Ovary (tissue), 3 donors: ENCODE measurements around the gene TRPM3.

Experiments
- POLR2A ChIP-seq: fragments of 450-650 bp; IDR thresholded peaks from one replicate; pipeline ENCODE4 v1.6.1; 2017; ENCODE audit warnings: antibody characterized with exemption, mild to moderate bottlenecking, moderate library complexity
- TF ChIP-seq, protein P1 (sequence below), 3 donors: fragments of 450-650 bp in 2 of 3; fragments of 200-600 bp in 1 of 3; IDR thresholded peaks; one replicate each; pipeline versions ENCODE4 v1.5.1 to v1.8.0; 2016 to 2022; ENCODE audit warnings: antibody characterized with exemption in 3 of 3, mild to moderate bottlenecking in 1 of 3
- donor health status: DM: no; HTN: no; CAD: no.

DNA sequence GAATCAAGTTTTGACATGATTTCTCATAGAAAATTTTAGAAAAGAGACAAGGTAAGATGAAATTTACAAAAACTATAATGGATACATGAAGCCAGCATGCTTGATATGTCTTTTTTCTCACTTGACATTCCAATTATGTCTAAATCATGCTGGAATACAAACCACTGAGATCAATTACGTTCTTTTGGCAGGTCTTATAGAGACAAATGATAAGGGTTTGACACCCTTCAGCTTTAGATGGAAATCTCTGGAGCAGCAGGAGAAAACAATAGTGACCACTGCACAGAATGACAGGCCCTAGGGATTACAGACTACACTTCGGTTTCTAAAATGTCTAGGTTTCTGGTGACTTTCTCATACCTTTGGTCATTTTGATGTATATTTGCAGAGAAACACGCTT lies 342.9 kb downstream of the TRPM3 start:
- TF ChIP-seq, protein P1, sequence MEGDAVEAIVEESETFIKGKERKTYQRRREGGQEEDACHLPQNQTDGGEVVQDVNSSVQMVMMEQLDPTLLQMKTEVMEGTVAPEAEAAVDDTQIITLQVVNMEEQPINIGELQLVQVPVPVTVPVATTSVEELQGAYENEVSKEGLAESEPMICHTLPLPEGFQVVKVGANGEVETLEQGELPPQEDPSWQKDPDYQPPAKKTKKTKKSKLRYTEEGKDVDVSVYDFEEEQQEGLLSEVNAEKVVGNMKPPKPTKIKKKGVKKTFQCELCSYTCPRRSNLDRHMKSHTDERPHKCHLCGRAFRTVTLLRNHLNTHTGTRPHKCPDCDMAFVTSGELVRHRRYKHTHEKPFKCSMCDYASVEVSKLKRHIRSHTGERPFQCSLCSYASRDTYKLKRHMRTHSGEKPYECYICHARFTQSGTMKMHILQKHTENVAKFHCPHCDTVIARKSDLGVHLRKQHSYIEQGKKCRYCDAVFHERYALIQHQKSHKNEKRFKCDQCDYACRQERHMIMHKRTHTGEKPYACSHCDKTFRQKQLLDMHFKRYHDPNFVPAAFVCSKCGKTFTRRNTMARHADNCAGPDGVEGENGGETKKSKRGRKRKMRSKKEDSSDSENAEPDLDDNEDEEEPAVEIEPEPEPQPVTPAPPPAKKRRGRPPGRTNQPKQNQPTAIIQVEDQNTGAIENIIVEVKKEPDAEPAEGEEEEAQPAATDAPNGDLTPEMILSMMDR (IDR thresholded peaks at IDR 0.05) = no peak
- TF ChIP-seq POLR2A = no peak
